Measurements from ENCODE around the gene CEP41. TPM values are rescaled to one million over a fixed set of nuclear protein-coding genes. Genes with fewer than 3 reads are reported as not detected.

The CEP41 gene
- total and polyA plus RNA-seq, 2 donors (not counting 3 experiments of a cell fraction or from before 2014, with no cell fraction given), result 19.5 to 26.8 TPM

DNA sequence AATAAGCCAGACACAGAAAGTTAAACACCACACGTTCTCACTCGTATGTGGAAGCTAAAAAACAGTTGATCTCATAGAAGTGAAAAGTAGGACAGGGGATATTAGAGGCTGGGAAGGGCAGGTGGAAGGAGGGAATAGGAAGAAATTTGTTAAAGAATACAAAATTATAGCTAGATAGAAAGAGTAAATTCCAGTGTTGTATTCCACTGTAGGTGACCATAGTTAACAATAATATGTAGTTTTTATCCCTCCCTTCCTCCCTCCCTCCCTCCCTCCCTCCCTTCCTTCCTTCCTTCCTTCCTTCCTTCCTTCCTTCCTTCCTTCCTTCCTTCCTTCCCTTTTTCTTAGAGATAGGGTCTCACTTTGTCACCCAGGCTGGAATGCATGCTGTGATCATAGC lies 31.2 kb upstream of the CEP41 start:
- no peak for FAIRE-seq
- no peaks in the 10 kb centered on the region for H3K27me3 ChIP-seq (ENCODE audit: control insufficient read depth in 2 of 2, insufficient read depth in 2 of 2, low read length in 2 of 2)
- H3K4me1 ChIP-seq (ENCODE audit: control insufficient read depth, extremely low read depth, insufficient read depth, low read length), result no peaks in the 10 kb centered on the region
- no peaks in the 10 kb centered on the region for H3K79me2 ChIP-seq (ENCODE audit: control insufficient read depth, insufficient read depth, low read length)
- POLR2A ChIA-PET, result no interaction called here
- no peak overlapping the region for H3K4me2 ChIP-seq (ENCODE audit: insufficient read depth, low read length)
- H3K9me3 ChIP-seq (replicated peaks; ENCODE audit: control insufficient read depth, insufficient read depth, low read length), result no peaks in the 10 kb centered on the region
- H3K4me3 ChIP-seq (replicated peaks in 1 of 3; ENCODE audit: insufficient read depth in 1 of 3, low read depth in 1 of 3, low read length in 3 of 3), result no peak overlapping the region
- H3K9ac ChIP-seq (replicated peaks; ENCODE audit: extremely low read depth, insufficient read depth, low read length), result no peak overlapping the region
- H3K27ac ChIP-seq (ENCODE audit: insufficient read depth, low read depth, low read length), result no peak overlapping the region
- no peak for TF ChIP-seq POLR2AphosphoS5 (IDR thresholded peaks at IDR 0.05; ENCODE audit: insufficient read depth, low read depth, low read length)
- TF ChIP-seq, protein P1, sequence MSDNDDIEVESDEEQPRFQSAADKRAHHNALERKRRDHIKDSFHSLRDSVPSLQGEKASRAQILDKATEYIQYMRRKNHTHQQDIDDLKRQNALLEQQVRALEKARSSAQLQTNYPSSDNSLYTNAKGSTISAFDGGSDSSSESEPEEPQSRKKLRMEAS (IDR thresholded peaks at IDR 0.05; ENCODE audit: insufficient read depth, insufficient read length), result no peak
- TF ChIP-seq JUN (IDR thresholded peaks at IDR 0.05; ENCODE audit: borderline replicate concordance, insufficient read depth, insufficient read length, low read depth), result no peak
- no peak for TF ChIP-seq GATA2 (IDR thresholded peaks at IDR 0.05; ENCODE audit: insufficient read depth, insufficient read length, low read depth, low read length)
- no peak for TF ChIP-seq EZH2 (IDR thresholded peaks at IDR 0.05; ENCODE audit: borderline replicate concordance, low read depth, low read length, severe bottlenecking)
- no peak for TF ChIP-seq FOS (IDR thresholded peaks at IDR 0.05; ENCODE audit: borderline replicate concordance, insufficient read depth, low read length)
- TF ChIP-seq MYC (IDR thresholded peaks at IDR 0.05; ENCODE audit: low read depth, low read length), result no peak
- TF ChIP-seq, protein P2, sequence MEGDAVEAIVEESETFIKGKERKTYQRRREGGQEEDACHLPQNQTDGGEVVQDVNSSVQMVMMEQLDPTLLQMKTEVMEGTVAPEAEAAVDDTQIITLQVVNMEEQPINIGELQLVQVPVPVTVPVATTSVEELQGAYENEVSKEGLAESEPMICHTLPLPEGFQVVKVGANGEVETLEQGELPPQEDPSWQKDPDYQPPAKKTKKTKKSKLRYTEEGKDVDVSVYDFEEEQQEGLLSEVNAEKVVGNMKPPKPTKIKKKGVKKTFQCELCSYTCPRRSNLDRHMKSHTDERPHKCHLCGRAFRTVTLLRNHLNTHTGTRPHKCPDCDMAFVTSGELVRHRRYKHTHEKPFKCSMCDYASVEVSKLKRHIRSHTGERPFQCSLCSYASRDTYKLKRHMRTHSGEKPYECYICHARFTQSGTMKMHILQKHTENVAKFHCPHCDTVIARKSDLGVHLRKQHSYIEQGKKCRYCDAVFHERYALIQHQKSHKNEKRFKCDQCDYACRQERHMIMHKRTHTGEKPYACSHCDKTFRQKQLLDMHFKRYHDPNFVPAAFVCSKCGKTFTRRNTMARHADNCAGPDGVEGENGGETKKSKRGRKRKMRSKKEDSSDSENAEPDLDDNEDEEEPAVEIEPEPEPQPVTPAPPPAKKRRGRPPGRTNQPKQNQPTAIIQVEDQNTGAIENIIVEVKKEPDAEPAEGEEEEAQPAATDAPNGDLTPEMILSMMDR (IDR thresholded peaks at IDR 0.05; ENCODE audit: extremely low read depth in 1 of 2, insufficient read depth in 1 of 2, low read depth in 1 of 2, low read length in 2 of 2), result no peak
- TF ChIP-seq POLR2A (IDR thresholded peaks at IDR 0.05; ENCODE audit: low read depth, low read length), result no peak
- no peak overlapping the region for H2AFZ ChIP-seq (ENCODE audit: low read depth, low read length)
- dilution Hi-C loops (cut with MboI; ENCODE audit: extremely low pct_ligation_motif_present, low sequenced_read_pairs), result no loop called here
- H3K9me1 ChIP-seq (replicated peaks; ENCODE audit: control insufficient read depth, extremely low read depth, insufficient read depth, low read length), result no peaks in the 10 kb centered on the region
- intact Hi-C loops (cut with micrococcal nuclease), result no loop called here
- H3K36me3 ChIP-seq (ENCODE audit: control insufficient read depth in 2 of 2, extremely low read depth in 1 of 2, insufficient read depth in 2 of 2, low read length in 2 of 2), result no peaks in the 10 kb centered on the region
- CTCF ChIA-PET, result no interaction called here
- no peaks in the 10 kb centered on the region for H4K20me1 ChIP-seq (replicated peaks; ENCODE audit: control insufficient read depth, extremely low read depth, insufficient read depth, low read length)
- no TSS peak for BruUV-seq (replicated peaks)
- DNase-seq (ENCODE audit: low read depth, low spot score), result no peak

Data from endothelial cell of umbilical vein (primary cell).